NAMALWA (cell line): ENCODE measurements around the gene CDHR2.
"Not testable (repeated sequence)": the region's sequence is repeated elsewhere in the genome, so short reads cannot be mapped to it uniquely, and the experiment has no call there.

Experiments used
- DNase-seq: peaks from one replicate; pipeline ENCODE4 v3.0.0-alpha.2; 2015; ENCODE audit warnings: low spot score

The CDHR2 gene

DNA sequence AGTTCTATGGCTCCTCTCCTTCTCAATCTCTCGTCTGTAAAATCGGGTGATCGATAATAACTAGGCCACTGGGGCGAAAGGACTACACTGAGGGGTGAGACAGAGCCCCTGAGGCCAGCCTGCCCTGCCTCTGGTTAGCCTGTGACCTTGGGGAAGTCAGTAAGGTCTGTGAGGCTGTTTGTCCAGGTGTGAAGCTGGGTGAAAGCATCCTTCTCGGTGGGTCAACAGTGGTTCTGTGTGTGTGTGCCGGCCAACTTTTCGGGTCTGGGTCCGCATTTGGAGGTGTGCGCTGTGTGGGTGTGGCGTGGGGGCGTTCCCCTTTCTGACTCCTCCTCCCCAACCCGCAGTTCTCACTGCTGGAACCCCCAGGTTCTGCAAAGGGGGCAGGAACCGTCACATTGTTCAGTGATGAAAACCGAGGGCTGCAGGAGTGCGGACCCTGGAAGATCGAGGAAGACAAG lies 7.0 kb upstream of the CDHR2 start:
- peak; percentile 46 for DNase-seq

DNA sequence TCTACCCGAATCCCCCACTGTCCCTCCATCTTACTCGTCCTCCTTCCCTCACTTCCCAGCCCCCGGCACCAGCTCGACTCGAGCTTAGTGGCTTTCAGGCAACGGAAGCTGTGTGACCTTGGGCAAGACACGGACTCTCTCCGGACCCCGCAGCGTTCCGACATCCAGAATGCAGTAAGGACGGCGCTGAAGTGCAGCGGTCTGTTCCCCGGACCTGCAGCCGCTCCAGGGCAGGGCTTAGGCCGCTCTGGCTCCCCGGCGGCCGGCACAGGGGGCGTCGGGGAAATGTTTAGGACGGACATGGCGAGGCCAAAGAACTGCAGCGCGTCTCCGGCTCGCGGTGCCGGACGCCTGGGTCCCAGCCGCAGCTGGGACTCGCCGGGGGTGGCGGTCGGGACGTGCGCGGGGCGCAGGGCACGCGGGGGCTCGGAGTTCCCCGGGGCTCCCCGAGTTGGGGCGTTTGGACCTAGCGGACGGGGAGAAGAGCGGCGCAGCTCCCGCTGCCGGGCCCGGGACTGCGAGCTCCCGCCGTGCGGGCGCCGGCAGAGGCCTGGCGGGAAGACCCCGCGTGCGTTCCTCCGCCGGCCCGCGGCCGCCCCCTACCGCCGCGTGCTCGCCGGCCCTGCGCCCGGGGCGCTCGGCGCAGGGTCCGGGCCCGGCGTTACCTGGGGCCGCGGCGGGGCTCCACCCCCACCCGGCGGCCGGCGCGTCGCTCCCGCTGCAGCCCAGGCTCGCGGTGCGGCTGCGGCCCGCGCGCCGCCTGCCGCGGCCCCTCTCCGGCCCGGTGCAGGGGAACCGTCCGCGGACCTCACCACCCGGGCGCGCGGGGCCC lies 6.3 kb upstream of the CDHR2 start:
- peak; percentile 60 for DNase-seq

- peak; percentile 86 for DNase-seq
Measured at GRCh38 chr5:176543428-176544182, 5.5 kb upstream of the CDHR2 start.

GRCh38 chr5:176545388-176545736 lies 3.8 kb upstream of the CDHR2 start:
- DNase-seq: no peak

- DNase-seq: no peak
Measured at GRCh38 chr5:176545737-176546509, 3.2 kb upstream of the CDHR2 start.

DNA sequence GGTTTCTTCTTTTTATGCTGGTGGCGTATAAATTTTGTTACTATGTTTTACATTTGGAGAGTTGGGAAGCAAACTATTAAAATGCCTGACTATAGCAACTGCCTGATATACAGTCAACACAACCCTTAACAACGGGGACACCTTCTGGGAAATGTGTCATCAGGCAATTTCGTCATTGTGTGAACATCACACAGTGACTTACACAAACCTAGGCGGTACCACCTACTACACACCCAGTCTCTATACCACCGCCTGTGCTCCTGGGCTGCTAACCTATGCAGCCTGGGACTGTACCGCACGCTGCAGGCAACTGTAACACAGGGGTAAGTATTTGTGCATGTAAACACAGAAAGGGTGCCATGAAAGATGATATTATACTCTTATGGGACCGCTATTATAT lies 1.3 kb upstream of the CDHR2 start:
- DNase-seq: no peak

- DNase-seq: no peak
Measured at GRCh38 chr5:176549871-176550270, 729 bp downstream of the CDHR2 start.

DNA sequence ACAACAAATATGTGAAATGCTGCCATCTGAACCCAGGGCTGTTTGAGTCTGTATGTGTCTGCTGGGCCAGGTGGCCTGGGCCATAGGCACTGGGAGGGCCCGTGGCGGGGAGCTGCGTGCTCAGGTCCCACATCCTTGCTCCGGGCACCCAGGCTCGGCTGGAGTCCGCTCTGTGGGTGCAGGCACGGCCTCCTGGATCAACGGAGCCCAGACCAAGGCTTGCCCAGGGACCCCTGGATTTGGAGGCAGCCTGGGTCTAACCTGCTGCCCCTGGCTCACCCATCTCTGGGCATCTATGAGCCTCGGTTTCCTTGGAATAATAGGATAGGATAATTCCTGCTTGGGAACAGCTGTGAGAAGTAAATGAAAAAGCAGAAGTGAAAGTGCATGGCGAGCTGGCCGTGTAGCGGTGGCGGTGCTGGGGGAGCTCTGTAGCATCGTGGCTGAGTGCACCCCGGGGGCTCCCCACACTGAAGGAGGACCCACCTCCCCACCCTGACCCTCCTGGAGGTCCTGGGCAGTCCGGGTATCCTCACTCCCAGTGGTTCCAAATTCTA lies 1.2 kb downstream of the CDHR2 start:
- DNase-seq: peak; percentile 35

GRCh38 chr5:176550937-176551336 lies 1.8 kb downstream of the CDHR2 start:
- not testable (repeated sequence) for DNase-seq

GRCh38 chr5:176552332-176552869 lies 3.3 kb downstream of the CDHR2 start:
- no peak for DNase-seq

DNA sequence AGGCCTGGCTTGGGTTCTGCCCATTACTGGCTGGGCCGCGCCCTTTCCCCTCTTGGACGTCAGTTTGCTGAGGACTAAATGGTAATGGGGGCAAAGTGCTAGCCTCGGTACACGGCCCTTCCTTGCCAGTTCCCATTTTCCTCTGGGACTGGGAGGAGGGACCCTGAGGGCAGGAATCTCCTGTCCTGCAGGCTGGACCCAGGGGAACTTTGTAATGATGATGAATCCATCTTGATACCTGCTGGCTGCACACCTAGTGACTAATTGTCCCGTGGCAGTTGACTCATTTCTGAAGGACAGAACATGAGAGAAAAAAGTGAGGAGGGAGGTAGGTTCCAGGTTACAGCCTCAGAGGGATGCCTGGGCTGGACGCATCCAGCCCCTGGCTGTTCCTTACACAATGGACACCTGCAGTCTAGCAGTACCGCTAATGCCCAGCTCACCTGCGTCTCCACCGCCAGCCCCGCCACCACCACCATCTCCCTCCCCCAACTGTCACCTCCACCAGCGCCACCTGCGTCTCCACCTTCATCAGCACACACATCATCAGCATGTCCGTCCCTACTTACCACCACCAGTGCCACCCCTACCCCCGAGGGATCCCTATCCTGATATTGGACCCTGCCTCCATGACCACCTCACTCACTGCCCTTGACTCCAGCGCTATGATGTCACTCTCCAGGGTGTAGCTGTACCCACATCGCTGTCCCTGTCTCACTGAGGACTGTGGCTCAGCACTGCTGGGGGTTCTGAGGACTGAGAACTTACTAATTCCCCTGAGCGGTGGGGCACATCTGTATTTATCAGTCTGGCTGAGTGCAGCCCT lies 4.3 kb downstream of the CDHR2 start:
- no peak for DNase-seq

DNA sequence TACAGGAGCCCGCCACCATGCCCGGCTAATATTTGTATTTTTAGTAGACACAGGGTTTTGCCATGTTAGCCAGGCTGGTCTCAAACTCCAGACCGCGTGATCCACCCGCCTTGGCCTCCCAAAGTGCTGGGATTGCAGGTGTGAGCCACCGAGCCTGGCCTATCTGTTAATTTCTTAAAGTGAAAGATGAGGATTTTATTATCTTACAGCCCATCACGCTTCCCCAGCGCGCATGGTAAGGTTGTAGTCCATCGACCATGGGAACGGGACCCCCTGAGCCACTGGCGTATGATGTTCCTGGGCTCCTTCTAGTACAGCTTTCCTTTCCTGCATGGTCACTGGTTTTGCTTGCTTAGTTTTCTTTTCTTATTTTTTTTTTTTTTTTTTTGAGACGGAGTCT lies 8.7 kb downstream of the CDHR2 start:
- DNase-seq: no peak

DNA sequence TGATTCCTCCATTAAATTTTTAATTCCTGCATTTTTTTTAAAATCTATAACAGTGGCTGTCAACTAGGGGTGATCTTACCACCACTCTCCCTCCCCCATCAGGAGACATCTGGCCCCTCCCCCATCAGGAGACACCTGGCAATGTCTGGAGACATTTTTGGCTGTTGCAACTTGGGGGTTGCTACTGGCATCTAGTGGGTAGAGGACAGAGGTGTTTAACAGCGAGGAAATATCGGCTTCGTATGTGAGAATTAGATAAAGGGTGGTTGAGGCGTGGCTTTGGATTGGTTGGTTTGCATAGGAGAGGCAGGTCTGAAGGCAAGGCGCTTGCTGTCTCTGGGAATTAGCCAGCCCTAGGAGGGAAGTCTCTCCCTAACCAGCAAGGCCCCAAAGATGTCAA lies 10.5 kb downstream of the CDHR2 start:
- DNase-seq: peak; percentile 61

GRCh38 chr5:176560364-176560763 lies 11.2 kb downstream of the CDHR2 start:
- DNase-seq: no peak

DNA sequence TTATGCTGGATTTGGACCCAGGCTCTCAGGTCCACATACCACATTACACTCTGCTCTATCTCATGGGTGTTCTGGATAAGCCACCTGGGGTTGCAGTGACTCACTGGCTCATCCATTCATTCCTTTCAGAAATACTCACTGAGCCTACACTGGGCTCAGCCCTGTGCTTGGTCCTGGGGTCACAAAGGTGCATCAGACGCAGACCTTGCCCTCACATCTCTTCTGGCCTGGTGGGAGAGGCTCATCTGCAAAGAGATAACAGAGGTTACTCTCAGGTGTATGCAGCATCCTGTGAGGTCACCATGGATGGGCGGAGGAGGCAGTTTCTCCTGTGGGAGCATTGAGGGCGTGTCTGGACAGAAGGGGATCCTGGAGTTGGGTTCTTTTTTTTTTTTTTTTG lies 12.1 kb downstream of the CDHR2 start:
- DNase-seq: no peak

GRCh38 chr5:176562189-176562588 lies 13.0 kb downstream of the CDHR2 start:
- no peak for DNase-seq

GRCh38 chr5:176564002-176564401 lies 14.9 kb downstream of the CDHR2 start:
- no peak for DNase-seq

GRCh38 chr5:176565760-176566288 lies 16.7 kb downstream of the CDHR2 start:
- no peak for DNase-seq

DNA sequence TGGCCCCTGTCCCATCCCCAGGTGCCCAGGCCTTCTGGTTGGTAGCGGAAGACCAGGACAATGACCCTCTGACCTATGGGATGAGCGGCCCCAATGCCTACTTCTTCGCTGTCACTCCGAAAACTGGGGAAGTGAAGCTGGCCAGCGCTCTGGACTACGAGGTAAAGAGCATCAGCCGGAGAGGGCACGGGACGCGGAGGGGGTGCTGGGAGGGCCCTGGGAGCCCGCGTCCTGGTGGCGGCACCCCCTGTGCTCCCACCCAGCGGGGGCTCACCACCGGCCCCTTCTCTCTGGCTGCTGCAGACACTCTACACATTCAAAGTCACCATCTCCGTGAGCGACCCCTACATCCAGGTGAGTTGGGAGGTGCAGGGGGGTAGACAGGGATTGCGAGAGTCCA lies 19.5 kb downstream of the CDHR2 start:
- no peak for DNase-seq

DNA sequence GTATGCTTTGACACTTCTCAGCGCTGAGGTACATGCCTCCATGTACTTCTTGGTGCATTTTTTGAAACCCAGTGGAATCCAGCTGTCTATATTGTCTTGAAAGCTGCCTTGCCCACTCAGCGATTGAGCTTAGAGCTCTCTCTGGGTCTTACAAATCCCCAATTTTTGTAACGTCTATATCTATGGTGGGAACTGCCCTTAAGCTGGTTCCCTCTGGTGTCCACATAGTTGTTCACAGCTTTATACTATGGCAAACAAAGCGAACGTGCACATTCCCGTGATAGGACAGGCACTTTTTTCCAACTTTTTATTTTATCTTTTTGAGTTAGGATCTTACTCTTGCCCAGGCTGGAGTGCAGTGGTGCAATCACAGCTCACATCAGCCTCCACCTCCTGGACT lies 20.9 kb downstream of the CDHR2 start:
- no peak for DNase-seq
